MM.1S (cell line): ENCODE data around the gene FCRL3.

ENCODE experiments used
- EZH2 ChIP-seq: fragments of 300-600 bp; sonication (generic); optimal IDR thresholded peaks from 2 replicates; pipeline ENCODE3; 2017; ENCODE audit warnings: low read depth, mild to moderate bottlenecking, antibody characterized with exemption, low read length, mixed read lengths
- TF ChIP-seq, protein P1 (sequence below): fragments of 300-600 bp; sonication (generic); IDR thresholded peaks from 2 replicates; pipeline ENCODE4 v1.5.1; 2016; ENCODE audit warnings: antibody characterized with exemption, low read length, mixed read lengths

DNA sequence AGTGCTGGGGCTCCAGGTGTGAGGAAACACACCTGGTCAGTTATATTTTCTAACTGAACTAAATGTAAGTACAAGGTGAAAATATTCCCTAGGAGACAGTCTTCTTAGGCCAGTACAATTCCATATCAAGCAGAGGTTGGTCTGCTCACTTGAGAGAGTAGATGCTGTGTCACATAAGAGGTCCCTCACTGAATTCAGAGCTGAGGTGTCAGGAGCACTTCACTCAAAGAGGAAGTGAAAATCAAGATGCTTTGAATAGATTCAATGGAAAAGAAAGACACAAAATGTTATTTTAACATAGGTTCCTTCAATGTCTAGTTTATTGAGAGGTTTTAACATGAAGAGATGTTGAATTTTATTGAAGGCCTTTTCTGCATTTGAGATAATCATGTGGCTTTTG, 4.3 kb upstream of the FCRL3 start:
- TF ChIP-seq, protein P1, sequence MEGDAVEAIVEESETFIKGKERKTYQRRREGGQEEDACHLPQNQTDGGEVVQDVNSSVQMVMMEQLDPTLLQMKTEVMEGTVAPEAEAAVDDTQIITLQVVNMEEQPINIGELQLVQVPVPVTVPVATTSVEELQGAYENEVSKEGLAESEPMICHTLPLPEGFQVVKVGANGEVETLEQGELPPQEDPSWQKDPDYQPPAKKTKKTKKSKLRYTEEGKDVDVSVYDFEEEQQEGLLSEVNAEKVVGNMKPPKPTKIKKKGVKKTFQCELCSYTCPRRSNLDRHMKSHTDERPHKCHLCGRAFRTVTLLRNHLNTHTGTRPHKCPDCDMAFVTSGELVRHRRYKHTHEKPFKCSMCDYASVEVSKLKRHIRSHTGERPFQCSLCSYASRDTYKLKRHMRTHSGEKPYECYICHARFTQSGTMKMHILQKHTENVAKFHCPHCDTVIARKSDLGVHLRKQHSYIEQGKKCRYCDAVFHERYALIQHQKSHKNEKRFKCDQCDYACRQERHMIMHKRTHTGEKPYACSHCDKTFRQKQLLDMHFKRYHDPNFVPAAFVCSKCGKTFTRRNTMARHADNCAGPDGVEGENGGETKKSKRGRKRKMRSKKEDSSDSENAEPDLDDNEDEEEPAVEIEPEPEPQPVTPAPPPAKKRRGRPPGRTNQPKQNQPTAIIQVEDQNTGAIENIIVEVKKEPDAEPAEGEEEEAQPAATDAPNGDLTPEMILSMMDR = no peak
- TF ChIP-seq EZH2 = no peak
